Activated T-cell treated with anti-CD3 and anti-CD28 coated beads for 48 hours (primary cell): Measurements from ENCODE around the gene ACAP2.
A peak's percentile ranks its signal among the peaks of the same experiment; 100 is the strongest.

Experiments
- DNase-seq: peaks from one replicate; pipeline ENCODE4 v3.0.0-alpha.2; 2020; ENCODE audit warnings: low read depth

The ACAP2 gene

DNA sequence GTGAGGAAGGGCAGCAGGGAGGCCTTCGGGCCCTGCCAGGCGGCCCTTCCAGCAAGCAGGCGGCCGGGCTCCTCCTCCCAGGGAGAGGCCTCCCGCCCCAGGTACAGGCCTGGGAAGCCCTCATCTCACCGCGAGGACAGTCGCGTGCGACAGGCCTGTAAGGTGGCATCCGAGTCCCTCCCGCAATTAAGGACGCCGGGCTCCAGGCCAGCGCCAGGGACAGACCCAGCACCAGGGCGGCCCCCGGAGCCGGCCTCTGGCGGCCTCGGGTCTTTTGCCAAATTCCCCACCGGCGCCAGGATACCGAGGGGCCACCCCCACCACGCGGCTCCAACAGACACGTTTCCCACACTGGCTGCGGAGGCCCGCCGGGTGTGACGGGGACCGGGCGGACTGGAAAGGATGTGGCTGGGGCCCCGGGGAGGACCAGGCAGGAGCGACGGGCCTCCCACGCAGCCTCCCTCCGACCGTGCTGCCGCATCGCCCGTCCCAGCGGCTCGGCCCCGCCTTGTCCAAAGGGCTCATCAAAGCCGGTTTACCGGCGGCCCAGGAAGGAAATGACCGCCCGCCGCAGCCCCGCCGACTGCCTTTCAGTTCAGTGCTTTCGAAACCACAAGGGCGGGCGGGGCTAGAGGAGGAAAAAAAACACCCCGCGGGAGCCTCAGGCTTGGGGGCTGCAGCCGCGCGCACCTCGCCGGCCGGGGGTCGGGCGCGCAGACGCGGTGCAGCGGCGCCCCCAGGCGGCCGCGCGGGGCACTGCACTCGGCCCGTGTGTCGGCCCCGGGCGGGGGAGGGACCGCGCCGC is 183.1 kb downstream of the ACAP2 start:
- DNase-seq: peak; percentile 87

DNA sequence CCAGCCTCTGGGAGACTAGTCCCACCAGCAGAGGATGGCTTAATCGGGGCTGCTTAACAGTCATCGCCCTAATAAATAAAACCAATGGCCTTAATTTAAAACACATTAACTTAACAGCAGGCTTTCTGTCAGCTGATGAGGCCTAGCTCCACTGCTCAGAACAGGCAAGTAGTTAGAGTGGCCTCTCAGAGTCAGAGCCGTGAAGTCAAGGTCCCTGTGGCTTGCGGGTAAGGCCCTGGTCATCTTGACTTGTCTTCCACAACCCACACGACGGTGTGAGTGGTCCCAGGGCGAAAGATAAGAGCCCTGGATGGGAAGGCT is 183.7 kb downstream of the ACAP2 start:
- DNase-seq: no peak

DNA sequence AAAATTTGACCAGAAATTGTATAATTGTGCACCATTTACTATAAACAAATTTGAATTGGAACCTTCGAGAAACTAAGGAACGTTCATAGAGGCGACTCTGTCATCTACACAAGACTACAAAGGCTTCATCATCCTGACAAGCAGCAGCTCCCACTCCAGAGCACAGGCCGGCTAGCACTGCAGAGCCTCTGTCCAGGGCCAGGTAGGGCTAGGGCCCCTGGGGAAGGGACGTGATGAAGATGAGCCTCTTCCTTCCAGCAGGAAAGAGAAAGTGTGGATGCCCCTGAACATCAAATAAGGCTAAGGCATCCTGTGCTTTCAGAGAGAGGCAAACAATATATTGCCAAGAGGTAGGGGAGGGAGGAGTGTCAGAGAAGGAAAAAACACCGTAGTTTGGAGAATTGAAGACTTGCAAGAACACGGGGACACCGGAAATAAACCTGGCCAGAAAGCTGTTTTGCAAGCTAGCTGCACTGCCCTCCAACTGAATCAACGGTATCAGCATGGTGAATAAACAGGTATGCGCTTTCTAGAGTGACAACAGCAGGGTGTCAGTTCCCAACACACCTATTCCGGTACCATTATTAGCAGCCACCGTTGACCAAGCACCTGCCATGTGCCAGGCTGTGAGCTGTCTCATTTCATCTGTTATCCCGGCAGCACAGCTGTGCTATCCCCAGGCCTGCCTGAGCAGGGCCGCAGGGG is 184.2 kb downstream of the ACAP2 start:
- no peak for DNase-seq

DNA sequence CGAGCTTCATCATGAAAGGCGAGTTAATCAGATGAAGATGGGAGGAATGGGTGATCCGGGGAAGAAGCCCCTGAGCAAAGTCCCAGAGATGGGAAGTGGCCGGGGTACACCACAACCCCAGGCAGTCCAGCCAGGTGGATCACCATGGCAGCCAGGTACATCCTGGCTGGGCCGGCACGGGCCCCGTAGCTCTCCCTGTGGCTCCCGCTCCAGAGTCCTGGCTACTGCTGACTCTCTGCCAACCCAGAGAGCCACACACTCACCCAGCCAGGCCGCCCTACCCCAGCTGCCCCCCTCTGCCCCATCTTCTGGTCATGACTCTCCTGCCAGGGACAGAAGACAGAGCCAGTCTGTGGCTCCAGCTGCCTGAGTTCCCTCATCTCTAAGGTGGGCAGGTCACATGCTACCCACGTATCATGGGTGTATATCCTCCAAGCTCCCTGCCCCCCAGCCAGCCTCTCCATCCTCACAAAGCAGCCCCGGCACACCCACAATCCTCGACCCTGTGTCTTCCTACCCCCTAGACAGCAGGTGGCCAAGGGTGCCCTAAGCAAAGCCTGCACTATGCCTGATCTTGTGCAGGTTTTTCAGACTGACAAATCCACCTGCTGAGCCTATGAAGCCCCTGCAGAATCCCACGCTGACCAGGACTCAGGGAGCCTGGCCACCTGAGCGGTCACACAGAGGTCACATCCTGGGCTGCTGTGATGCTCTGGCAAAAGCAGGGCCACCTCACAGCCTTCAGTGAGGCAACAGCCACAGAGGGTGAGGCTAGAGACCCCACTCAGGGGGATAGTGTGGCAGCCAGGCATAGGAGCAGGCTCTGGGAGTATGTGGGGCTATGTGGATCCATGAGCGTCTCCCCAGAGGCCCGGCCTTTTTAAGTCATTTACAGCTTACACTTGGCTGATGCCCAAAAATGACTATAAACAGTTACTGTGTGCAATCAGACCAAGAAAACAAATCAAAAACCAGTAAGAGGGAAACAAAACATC is 185.1 kb downstream of the ACAP2 start:
- no peak for DNase-seq

DNA sequence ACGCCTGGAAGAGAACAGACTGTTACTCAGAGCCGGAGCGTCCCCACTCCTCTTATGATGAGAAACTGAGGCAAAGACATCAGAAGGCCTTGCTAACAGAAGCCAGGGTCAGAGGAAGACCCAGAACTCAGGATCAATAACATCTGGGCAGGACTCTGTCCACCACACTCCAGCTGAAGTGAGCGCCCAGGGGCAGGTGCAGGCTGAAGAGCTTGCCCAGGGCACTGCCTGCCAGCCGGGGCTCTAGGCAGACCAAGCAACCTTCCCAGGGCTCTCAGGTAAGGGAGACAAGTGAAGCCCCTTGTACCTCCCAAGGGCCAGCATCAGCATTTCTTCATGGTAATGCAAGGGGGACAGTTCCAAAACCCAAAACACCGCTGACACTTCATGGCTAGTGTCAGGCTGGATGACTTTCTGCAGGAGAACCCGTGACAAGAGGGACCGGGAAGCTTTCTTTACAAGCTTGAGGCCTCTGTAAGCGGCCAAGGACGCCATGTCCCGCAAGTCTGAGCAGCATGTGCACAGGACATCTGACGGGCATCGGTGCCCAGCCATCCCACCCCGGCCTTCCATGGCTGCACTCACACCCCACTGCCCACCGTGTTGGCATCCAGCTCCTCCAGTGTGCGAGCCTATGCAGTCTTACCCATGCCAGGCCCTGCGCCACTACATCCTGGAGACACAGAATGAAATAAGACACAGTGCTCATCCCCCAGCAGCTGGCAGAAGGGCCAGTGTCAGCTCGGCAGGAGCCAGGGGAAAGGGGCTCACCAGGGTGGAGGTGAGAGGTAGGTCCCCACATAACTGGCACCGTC is 186.0 kb downstream of the ACAP2 start:
- no peak for DNase-seq

DNA sequence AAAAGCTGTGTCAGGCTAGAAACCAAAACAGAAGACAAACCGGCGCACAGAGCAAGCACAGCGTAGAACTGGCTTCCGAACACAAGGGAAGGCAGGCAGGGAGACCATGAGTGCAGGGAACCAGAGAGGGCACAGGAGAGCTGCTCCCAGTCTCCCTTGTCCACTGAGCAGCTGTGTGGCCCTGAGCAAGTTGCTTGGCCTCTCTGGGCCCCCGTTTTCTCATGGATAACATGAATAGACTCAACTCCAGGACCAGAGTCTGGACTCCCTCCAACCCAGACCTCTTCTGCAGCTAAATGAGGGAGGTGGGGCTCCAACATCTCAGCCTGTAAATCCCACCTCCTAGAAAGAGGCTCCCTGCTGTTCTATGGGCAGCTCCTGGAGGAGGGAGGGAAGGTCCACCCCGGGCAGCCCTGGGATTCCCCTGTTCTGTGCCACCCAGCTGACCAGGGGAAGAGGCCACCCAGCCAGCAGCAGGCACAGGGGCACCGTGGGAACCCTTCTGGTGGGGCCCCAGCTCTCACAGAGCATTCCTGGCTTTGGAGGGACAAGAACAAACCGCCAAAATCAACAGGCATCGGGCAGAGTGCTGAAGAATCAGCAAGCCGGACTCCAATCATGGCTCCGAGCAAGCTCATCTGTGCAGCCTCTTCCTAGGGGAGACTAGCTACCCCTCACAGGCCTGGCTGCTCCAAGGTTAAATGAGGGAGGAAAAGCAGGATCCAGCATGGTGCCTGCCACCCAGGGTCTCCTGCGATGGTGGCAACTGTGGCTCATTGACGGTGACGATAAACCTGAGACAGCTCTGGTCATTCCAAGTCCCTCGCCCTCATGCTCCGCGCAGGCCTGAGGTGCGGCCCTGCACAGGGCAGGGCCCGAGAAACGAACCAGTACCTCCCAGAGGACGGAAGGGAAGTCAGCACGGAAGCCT is 187.0 kb downstream of the ACAP2 start:
- DNase-seq: no peak

DNA sequence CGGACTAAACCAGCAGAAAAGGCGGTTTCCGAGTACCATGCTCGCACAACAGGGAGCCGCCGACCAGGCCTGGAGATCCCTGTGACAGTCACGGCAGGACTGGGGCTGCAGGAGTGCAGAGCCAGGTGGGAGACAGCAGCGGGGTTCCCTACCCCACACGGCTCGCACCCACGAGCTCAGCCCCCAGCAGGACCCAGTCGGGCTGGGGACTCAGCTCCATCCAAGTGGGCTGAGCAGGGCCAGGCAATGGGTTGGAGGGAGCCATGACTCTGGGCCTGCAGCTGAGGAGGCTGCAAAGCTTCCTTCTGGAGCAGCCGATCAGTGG is 187.7 kb downstream of the ACAP2 start:
- no peak for DNase-seq

DNA sequence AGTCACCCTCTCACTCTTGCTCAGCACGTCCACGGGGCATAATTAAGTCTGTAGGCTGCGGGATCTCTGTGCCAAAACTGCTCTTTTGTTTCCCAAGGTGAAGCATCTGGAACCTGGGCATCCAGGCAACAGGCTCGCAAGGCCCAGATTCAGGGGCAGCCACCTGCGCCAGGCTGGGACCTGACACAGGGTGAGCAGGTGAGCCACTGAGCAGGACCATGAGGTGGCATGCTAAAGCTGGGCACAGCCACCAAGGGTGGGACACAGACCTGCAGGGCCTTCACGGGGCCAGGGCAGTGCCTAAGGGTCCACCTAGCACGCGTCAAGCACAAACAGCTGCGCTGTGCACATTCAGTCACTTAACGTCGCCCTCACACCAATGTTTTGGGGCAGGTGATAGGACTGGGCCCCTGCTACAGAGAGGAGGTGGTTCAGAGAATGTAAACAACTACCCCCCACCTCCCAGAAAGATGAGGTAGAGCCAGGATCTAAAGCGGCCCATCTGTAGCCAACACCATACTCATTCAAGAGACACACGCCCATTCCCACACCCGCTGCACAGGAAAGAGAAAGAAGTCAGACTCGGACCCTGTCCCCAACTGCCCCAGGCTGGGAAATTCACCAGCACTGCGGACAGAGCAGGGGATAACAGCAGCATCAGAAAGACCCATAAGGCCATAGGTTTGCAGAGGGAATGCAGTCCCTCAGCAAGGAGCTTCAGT is 188.2 kb downstream of the ACAP2 start:
- no peak for DNase-seq

DNA sequence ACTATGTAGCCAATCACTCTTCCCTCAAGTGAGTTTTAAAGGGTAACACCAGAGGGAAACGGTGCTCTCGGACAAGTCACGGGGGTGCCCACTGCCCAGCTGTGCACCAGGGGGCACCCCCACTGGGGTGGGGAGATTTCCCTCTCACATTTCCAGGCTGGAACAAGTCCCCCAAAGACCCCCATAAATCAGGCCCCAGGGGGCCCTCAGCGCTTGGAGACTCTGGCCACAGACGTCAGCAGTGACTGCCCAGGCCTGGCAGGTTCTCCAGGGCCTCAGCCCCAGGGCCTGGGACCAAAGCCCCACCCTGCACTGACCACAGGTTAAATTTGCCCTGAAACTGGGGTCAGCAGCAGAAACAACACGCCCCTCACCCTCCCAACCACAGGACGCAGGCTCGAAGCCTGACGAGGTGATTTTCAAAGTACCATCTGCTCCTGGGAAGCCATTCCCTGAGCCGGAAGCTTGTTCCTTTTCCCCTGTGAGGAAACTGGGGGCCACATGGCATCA is 188.8 kb downstream of the ACAP2 start:
- no peak for DNase-seq

DNA sequence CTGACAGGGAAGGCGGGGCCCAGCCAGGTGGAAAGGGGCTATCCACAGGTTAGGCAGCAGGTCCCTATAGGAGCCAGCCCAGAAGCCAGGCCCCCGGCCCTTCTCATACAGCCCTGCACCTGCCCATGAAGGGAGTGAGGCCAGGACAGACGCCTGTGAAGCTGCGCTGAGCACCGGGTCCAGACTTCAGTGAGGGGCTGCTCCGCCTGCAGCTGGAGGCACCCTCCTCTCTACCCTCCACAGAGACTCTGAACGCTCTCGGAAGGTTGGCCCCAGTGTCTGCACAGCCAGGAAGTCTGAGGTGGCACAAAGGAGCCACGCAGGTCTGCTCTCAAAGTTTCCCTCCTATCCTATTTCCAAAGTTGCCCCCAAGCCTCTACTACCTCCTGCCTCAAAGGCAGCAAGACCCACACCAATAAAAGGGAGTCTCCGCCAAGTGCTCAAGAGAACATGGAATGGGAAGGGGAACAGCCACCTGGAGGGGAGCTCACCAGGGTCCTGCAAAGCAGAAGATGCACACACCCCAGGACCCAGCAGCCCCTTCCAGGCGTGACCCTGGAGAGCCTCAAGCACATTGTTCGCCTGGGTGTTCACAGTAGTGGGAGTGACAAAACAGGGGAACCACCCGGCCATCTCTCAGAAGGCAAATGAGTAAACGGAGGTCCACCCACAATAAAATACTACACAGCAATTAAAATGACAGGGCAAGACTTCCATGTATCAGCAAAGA is 191.3 kb downstream of the ACAP2 start:
- peak; percentile 26 for DNase-seq

DNA sequence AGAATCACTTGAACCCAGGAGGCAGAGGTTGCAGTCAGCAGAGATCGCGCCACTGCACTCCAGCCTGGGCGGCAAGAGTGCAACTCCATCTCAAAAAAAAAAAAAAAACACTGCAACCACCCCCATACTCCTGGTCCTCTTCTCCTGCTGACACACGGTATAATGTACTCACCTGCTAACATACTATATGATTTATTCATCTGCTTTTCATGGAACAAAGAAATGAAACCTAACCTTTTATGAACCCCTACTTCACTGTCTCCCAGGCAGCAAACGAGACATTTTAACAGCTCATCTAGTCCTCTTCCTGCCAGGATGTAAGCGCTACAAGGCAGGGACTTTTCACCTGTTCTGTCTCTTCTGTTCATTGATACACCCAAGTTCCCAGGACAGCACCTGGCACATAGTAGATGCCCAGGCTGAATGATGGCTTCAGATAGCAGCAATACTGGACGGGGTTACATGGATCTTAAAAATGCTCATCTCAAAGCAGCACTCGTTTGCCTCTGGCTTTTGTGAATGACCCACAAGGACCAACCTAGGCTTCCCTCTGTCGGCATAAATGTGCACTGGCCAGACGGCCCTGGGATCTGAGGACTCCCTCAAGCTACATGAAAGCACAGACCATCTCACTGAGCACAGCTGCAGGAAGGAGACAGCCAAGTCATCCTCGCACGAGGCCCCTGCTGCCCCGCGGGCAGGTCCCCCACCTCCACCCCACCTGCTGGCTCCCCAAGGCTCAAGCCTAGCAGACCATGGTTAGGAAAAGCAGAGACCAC is 192.2 kb downstream of the ACAP2 start:
- DNase-seq: no peak

DNA sequence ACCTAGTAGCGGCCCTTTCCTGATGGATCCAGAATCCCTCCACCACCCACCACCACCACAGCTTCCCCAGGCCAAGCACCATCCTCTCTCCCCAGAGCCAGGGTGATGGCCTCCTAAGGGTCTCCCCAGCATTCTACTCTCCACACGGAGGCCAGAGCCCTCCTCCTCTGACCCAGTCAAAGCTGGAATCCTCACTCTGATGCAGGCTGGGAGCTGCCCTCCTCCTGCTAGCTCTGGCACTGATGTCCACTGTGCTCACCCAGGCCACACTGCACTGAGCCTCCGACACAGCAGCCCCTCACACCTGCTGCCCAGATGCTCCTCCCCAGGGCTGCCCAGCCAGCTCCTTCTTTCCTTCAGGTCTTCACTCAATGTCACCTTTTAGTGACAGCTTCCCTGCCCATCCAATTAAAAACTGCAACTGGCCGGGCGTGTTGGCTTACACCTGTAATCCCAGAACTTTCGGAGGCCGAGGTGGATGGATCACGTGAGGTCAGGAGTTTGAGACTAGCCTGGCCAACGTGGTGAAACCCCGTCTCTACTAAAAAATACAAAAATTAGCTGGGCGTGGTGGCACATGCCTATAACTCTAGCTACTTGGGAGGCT is 192.9 kb downstream of the ACAP2 start:
- DNase-seq: no peak

DNA sequence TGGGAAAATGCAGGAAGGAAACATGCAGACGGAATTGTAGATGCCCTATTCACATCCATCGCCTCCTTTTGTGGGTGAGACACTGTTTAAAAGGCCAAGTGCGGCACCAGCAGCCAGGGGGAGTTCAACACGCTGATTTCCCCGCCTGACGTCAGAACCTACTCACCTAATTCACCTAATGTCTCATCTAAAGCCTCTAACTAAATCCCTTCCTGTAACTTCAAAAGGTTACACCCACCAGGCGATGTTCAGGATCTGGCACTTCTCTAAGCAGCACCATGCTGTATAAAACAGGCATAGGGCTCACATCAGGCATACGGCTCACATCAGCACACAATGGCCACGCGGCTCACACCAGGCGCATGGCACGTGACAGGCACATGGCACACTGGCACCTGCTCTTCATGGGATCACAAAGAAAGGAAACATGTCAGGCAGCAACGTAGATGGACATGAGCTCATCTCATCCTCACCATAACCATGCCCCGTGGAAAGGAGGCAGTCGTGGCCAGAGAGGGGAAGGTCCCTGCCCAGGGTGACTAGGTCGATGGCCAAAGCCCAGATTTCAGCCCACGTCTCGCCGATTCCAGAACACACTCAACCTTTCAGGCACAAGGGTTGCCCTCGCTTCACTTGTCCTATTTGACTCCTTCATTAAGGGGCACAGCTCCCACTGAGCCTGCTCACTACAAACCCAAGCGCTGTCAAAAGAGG is 193.6 kb downstream of the ACAP2 start:
- DNase-seq: no peak

DNA sequence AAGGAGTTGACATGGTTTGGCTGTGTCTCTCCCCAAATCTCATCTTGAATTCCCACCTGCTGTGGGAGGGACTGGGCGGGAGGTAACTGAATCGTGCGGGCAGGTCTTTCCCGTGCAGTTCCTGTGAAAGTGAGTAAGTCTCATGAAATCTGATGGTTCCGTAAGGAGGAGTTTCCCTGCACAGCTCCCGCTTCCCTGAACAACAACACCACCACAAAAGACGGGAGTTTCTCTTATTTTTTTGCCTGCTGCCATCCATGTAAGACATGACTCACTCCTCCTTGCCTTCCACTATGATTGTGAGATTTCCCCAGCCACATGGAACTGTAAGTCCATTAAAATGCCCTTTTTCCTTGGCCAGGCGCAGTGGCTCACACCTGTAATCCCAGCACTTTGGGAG is 194.5 kb downstream of the ACAP2 start:
- DNase-seq: no peak

DNA sequence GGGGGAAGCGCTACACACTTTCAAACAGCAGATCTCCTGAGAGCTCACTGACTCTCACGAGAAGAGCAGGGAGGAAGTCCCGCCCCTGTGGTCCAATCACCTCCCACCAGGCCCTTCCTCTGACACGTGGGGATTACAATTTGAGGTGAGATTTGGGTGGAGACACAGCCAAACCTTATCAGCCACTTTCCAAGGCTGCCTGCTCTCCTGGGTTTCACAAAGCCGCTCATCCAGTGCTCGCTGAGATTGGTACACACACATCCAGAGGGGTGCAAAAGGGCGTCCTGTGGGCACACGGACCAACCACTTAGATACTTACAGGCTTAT is 195.0 kb downstream of the ACAP2 start:
- no peak for DNase-seq

DNA sequence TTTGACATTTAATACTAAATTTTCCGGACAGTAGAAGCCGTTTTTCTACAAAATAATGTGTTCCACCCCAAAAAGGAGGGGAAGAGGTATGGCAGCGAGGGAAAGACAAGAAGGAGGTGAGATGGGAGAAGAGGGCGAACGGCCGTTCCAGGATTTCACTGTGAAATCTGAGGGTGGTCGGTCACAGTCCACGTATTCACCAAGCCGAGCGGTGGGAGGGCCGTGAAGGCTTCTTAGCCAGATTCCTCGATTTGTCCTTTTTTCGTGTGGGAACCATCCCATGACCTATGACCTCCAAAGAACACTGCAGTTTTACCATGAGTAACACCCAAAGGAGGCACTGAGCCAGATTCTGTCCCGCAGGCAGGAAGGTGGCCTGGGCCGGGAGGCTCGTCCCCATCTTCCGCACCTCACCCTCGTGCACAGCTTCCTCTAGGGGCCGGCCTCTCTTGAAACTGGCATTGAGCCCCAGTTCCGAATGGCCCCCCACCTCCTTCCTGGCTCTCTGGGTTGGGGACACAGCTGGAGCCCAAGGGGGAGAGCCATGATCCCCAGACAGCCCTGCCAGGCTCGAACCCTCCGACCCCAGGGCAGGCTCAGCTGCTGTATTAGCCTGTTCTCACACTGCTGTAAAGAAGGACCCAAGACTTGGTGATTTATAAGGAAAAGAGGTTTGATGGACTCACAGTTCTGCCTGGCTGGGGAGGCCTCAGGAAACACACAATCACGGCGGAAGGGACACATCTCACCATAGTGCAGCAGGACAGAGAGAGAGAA is 195.5 kb downstream of the ACAP2 start:
- DNase-seq: no peak

DNA sequence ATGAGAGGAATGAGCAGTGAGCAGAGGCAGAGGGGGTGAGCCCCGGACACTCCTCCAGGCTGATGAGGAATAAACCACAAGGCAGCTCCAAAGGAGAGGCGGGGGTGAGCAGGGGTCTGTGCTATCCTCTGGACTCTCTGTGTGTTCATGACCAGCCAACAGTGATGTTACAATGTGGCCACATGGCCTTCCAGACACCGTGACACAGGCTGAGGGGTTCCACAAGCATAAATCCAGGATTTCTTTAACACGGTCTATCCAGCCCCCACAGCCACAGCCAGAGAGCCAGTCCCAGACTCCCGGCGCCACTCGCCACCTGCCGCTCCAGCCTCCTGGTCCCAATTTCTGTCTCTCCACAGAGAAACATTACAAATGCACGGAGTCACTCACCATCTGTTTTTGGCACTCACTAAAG is 196.2 kb downstream of the ACAP2 start:
- no peak for DNase-seq
